Measurements from ENCODE around the gene IRF2BPL.

Gene IRF2BPL

GRCh38 chr14:77009014-77009413 lies 19.5 kb downstream of the IRF2BPL start:
- DNase-seq (ENCODE audit: low spot score): no peak

GRCh38 chr14:77008541-77008940 lies 20.0 kb downstream of the IRF2BPL start:
- no peak for DNase-seq (ENCODE audit: low spot score)

DNA sequence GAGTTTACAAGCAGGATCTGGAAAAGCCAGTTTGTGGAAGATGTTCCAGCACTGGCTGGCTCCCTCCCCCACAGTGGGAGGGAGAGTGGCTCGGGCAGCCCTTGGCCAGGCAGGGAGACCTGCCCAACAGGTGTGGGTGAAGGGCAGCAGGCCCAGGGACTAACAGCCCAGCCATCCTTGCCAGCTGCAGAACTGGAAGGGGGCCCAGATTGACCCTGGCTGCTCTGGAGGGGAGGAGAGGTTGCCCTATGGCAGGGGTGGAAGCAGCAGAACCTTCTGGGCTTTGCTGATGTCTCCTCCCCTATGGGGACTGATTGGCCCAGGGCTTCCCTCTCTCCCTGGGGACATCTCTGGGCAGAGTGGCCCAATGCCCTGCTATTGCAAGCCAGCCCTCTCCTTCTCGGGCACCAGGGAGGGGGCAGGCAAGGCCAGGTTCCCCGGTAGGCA lies 20.5 kb downstream of the IRF2BPL start:
- DNase-seq (ENCODE audit: low spot score): no peak

DNA sequence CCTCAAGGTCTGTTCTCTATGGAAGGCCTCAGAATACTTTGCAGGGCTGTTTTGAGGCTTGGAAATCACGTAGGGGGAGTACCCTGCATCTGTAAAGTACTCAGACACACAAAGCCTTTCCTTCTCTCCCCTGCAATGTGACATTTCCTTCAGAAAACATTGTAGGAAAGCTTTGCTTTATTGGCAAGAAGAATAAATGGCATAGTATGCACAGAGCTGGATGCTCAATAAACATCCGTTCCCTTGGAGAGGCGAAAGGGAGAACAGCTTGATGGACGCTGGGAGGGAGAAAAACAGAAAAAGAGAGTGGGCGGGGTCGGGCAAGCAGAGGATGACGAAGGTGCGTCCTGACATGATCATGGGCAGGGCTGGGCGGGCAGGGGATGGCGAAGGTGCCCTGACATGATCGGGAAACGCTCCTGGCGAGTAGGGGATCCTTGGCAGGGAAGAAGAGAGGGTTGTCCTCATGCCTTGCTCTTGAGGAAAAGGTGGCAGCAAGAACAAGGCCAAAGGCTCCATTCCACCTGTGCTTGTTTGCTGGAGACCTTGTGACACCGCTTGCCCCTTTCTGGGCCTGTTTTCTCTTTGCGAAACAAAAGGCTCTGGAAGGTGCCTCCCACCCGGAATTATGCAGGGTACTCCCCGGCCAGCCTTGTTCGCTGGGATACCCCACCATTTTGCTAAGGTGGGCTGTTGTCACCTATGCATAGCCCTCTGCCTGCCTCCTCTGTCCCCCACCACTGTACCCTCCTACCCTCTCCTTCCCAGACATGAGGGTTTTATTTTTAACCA lies 21.1 kb downstream of the IRF2BPL start:
- DNase-seq (ENCODE audit: low spot score): no peak

- no peak for DNase-seq (ENCODE audit: low spot score)
Measured at GRCh38 chr14:77006132-77006531, 22.4 kb downstream of the IRF2BPL start.

GRCh38 chr14:77005559-77005958 lies 22.9 kb downstream of the IRF2BPL start:
- DNase-seq (ENCODE audit: low spot score): no peak

- DNase-seq (ENCODE audit: low spot score): no peak
Measured at GRCh38 chr14:77004711-77005460, 23.6 kb downstream of the IRF2BPL start.

GRCh38 chr14:77003960-77004710 lies 24.4 kb downstream of the IRF2BPL start:
- no peak for DNase-seq (ENCODE audit: low spot score)

- DNase-seq (ENCODE audit: low spot score): no peak
Measured at GRCh38 chr14:77002889-77003288, 25.6 kb downstream of the IRF2BPL start.

DNA sequence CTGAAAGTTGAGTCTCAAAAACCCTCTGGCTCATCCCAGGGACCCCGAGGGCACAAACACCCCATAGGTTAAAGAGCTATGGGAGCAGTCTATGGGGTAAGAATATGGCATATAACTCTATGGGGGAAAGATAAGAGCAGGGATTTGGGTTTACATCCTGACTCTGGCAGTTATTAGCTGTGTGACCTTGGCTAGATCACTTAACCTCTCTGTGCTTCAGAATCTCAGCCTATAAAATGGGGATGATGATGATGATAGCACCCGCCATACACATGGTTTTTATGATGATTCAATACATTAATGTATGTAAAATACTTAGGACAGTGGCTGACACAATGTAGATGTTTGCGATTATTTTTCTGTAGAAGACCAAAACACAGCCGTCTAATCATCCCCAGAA lies 26.2 kb downstream of the IRF2BPL start:
- no peak for DNase-seq (ENCODE audit: low spot score)

- no peak for DNase-seq (ENCODE audit: low spot score)
Measured at GRCh38 chr14:77000340-77001270, 27.9 kb downstream of the IRF2BPL start.

DNA sequence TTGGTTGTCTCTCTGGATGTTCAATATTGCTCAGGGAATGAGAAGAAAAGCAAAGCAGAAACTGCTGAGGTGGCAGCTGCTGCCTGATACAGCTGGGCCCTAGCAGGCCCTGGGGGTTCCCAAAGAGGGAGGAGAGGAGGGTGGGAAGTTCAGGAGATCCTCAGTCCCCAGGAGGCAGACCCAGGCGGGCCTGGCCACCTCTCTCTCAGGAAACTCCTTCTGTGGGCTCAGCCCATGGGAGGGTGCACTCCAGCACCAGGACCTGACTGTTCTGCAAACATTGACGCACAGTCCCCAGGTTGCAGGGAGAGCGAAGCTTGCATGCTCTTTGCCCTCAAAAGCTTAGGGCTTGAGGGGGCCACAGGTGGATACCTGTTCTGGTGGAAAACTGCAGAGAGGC lies 29.6 kb downstream of the IRF2BPL start:
- DNase-seq (ENCODE audit: low spot score): no peak

DNA sequence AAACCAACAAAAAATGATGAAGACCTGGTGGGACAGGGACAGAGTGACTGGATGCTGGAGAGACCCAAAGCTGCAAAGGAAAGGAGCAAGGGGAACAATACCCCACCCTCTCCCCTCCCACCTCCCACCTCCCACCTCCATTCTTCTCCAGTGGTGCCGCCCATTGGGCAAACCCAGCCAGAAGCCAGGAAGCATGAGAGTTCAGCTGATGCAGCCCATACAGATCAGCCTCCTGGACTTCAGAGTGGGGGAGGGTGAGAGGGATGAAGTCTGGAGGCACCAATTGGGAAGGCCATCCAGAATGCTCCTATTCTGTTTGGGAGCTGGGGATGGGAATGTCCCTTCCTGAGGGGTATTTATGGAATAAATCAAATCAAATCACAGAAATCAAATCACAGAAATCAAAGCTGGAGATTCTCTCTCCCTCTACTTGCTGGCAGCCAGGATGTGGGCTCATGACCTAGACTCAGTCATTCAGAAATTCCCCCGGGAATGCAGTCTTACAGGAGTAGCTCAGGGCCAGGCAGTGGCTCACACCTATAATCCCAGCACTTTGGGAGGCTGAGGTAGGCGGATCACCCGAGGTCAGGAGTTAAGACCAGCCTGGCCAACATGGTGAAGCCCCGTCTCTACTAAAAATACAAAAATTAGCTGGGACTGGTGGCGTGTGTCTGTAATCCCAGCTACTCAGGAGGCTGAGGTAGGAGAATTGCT lies 31.1 kb downstream of the IRF2BPL start:
- DNase-seq (ENCODE audit: low spot score): no peak

GRCh38 chr14:76996563-76997146 lies 31.9 kb downstream of the IRF2BPL start:
- no peak for DNase-seq (ENCODE audit: low spot score)

DNA sequence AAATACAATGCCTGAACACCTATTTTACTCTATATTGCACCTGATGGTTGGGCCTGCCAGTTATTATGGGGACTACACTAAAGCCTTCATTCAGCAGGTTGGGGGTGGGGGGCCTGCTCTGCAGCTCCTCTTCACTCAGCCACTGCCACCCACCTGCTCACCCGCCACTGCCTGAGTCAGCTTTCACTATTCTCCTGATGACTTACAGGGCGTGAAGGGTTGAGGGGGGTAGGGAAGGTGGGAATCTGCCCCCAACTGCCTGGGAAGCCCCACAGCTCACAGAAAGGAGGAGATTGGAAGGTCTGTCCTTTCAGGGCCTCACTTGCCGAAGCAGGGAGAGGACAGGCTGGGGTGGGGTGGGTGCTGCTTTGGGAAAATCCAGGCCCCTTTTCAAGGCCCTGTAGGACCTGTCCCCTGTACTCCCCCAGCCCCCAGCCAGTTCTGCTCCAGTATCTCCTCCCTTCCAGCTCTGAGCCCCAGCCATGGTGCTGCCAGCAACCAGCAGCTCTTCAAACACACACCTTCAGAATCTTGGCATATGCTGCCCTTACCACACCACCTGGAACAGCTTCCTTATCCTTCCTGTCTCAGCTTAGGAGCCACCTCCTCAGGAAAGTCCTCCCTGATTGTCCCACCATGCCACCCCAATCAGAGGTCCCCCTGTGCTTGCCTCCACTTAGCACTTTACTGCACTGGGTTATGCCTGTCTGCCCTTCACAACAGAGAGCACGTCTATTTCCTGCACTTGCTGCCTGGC lies 33.1 kb downstream of the IRF2BPL start:
- no peak for DNase-seq (ENCODE audit: low spot score)

GRCh38 chr14:76993752-76994151 lies 34.8 kb downstream of the IRF2BPL start:
- no peak for DNase-seq (ENCODE audit: low spot score)

- no peak for DNase-seq (ENCODE audit: low spot score)
Measured at GRCh38 chr14:76990084-76990483, 38.4 kb downstream of the IRF2BPL start.

DNA sequence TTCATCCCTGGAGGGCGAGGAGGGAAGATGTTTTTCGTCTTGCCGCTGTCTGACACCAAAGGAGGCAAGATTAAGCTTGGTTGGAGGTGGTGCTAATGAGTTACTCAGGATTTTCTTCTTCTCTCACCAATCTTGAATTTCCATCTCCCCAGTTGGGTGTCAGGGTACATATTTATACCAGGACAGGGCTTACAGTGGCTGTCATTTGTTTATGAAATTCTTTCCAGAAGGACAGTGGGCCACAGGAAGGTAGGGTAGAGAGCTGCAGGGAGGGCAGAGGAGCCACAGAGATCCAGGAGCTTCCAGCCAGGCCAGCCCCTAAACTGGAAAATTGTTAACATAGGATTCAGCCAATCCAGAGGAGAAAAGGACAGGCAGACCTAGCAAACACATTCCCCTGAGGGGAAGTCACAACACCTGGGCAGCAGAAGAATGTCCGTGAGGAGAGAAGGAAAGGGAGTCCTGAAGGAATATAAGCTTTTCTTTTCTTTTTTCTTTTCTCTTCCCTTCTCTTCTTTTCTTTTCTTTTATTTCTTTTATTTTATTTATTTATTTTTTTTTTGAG lies 40.5 kb downstream of the IRF2BPL start:
- DNase-seq (ENCODE audit: low spot score): no peak

DNA sequence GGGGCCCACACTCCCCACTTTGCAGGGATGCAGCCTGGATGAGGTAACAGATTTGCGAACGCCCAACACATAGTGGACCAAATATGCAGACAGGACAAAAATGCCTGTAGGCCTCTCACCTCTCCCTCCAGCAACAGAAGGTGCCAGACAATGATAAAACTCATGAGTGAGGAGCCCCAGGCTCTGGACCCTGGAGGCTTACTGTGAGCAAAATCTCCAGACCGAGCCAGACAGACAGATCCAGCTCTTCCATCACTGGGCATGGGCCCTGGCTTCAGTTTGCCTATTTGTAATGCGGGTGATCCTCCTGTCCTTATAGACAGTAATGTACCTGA lies 42.3 kb downstream of the IRF2BPL start:
- DNase-seq (ENCODE audit: low spot score): no peak
